Hepatocyte (in vitro differentiated cells): Measurements from ENCODE around the gene UQCC3.

ENCODE experiments used
- EZH2 ChIP-seq: fragments of 200-600 bp; sonication (generic); IDR thresholded peaks from 2 replicates; pipeline ENCODE4 v1.6.1; 2016; ENCODE audit warnings: antibody characterized with exemption, mild to moderate bottlenecking, borderline replicate concordance
- EZH2phosphoT487 ChIP-seq: fragments of 200-600 bp; sonication (generic); IDR thresholded peaks from one replicate; pipeline ENCODE4 v1.6.1; 2018; ENCODE audit warnings: antibody characterized with exemption, mild to moderate bottlenecking, low read depth, moderate library complexity; ENCODE audit not compliant: unreplicated experiment, severe bottlenecking
- TF ChIP-seq, protein P1 (sequence below): fragments of 200-600 bp; sonication (generic); IDR thresholded peaks from 2 replicates; pipeline ENCODE4 v1.5.1; 2016; ENCODE audit warnings: antibody characterized with exemption, mild to moderate bottlenecking; ENCODE audit not compliant: poor library complexity

DNA sequence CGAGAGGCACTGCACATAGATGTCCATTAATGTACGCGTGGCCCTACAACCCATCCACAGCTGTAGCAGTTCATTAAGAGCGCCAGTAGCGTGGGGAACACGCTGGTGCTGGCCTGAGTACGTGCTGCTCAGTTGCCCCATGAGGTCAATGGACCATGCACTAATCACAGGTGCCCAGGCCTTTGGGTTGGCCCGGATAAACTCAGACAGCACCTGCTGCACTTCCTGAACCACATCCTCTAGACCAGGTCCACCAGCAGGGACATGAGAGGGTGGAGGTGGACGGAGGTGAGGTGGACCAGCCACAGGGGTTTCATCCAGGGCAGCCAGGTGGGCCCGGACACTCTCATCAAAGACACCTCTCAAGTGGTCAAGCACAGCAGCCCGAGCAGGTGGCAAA lies 22.0 kb upstream of the UQCC3 start:
- TF ChIP-seq, protein P1, sequence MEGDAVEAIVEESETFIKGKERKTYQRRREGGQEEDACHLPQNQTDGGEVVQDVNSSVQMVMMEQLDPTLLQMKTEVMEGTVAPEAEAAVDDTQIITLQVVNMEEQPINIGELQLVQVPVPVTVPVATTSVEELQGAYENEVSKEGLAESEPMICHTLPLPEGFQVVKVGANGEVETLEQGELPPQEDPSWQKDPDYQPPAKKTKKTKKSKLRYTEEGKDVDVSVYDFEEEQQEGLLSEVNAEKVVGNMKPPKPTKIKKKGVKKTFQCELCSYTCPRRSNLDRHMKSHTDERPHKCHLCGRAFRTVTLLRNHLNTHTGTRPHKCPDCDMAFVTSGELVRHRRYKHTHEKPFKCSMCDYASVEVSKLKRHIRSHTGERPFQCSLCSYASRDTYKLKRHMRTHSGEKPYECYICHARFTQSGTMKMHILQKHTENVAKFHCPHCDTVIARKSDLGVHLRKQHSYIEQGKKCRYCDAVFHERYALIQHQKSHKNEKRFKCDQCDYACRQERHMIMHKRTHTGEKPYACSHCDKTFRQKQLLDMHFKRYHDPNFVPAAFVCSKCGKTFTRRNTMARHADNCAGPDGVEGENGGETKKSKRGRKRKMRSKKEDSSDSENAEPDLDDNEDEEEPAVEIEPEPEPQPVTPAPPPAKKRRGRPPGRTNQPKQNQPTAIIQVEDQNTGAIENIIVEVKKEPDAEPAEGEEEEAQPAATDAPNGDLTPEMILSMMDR: no peak
- no peak for TF ChIP-seq EZH2
- TF ChIP-seq EZH2phosphoT487: no peak
